Measurements from ENCODE around the gene RNF157.
"Not testable (repeated sequence)": the region's sequence is repeated elsewhere in the genome, so short reads cannot be mapped to it uniquely, and the experiment has no call there.

The RNF157 gene

GRCh38 chr17:76234354-76234679 is 6.0 kb downstream of the RNF157 start:
- TF ChIP-seq EZH2 (IDR thresholded peaks at IDR 0.05) (no peak), POLR2AphosphoS5 (IDR thresholded peaks at IDR 0.05; ENCODE audit: borderline replicate concordance, low read depth, low read length) (no peak), FOXP2 (optimal IDR thresholded peaks at IDR 0.05; ENCODE audit: control extremely low read depth, extremely low read length, insufficient read depth) (no peak)
- Histone ChIP-seq H3K4me3 (no peak overlapping the region), H3K36me3 (ENCODE audit: insufficient read depth, low read length) (no peaks in the 10 kb centered on the region), H3K9ac (ENCODE audit: insufficient read length) (no peak overlapping the region), H3K9me3 (ENCODE audit: low read depth, low read length) (no peaks in the 10 kb centered on the region), H3K27ac (no peak overlapping the region)
- no peak for DNase-seq (ENCODE audit: low read depth, low spot score)

GRCh38 chr17:76233588-76234353 is 6.5 kb downstream of the RNF157 start:
- H3K36me3 ChIP-seq (ENCODE audit: insufficient read depth, low read length) = no peaks in the 10 kb centered on the region
- no peak overlapping the region for H3K4me3 ChIP-seq
- H3K27ac ChIP-seq = no peak overlapping the region
- no peaks in the 10 kb centered on the region for H3K9me3 ChIP-seq (ENCODE audit: low read depth, low read length)
- no peak overlapping the region for H3K9ac ChIP-seq (ENCODE audit: insufficient read length)
- no peak for TF ChIP-seq EZH2 (IDR thresholded peaks at IDR 0.05)
- no peak for TF ChIP-seq FOXP2 (optimal IDR thresholded peaks at IDR 0.05; ENCODE audit: control extremely low read depth, extremely low read length, insufficient read depth)
- no peak for TF ChIP-seq POLR2AphosphoS5 (IDR thresholded peaks at IDR 0.05; ENCODE audit: borderline replicate concordance, low read depth, low read length)
- DNase-seq (ENCODE audit: low read depth, low spot score) = no peak

DNA sequence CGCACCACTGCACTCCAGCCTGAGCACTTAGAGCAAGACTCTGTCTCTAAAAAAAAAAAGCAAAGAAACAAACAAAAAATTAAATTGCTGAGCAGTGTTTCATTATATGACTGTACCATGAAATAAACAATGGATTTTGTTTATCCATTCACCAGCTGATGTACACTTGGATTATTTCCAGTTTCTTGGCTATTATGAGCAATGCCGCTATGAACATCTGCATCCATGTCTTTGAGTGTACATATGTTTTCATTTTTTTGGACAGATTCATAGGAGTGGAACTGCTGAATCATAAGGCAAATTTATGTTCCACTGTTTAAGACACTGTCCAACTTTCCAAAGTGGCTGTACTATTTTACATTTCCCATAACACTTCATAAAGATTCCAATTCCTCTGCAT is 8.0 kb downstream of the RNF157 start:
- Histone ChIP-seq H3K9ac (ENCODE audit: insufficient read length) (no peak overlapping the region), H3K36me3 (ENCODE audit: insufficient read depth, low read length) (no peaks in the 10 kb centered on the region), H3K9me3 (ENCODE audit: low read depth, low read length) (no peaks in the 10 kb centered on the region), H3K27ac (no peak overlapping the region), H3K4me3 (no peak overlapping the region)
- no peak for DNase-seq (ENCODE audit: low read depth, low spot score)
- TF ChIP-seq EZH2 (IDR thresholded peaks at IDR 0.05) (no peak), POLR2AphosphoS5 (IDR thresholded peaks at IDR 0.05; ENCODE audit: borderline replicate concordance, low read depth, low read length) (no peak), FOXP2 (optimal IDR thresholded peaks at IDR 0.05; ENCODE audit: control extremely low read depth, extremely low read length, insufficient read depth) (no peak)

- not testable (repeated sequence) for H3K9me3 ChIP-seq (ENCODE audit: low read depth, low read length); H3K9ac ChIP-seq (ENCODE audit: insufficient read length); H3K4me3 ChIP-seq; DNase-seq (ENCODE audit: low read depth, low spot score); H3K36me3 ChIP-seq (ENCODE audit: insufficient read depth, low read length); H3K27ac ChIP-seq
Observed at GRCh38 chr17:76226749-76227148, 13.5 kb downstream of the RNF157 start.

GRCh38 chr17:76225373-76226086 is 14.8 kb downstream of the RNF157 start:
- H3K36me3 ChIP-seq (ENCODE audit: insufficient read depth, low read length); H3K27ac ChIP-seq; H3K9ac ChIP-seq (ENCODE audit: insufficient read length); DNase-seq (ENCODE audit: low read depth, low spot score); H3K4me3 ChIP-seq; H3K9me3 ChIP-seq (ENCODE audit: low read depth, low read length): not testable (repeated sequence)

DNA sequence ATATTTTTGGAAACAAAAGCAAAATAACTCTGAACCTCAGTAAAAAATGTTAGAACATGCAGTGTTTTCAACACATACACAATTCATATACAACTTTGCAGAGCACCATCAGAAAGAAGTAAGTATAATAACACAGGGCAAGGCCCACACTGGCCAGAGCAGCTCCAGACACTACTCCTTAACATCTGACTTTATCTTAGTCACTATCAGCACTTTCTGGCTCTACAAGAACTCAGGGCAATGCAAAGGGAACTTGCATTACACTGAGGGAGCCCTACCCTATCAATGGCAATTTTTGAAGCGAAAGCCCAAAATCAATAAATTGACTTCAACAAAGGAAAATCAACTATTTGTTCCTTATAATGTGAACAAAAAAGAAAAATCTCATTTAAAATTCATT is 16.5 kb downstream of the RNF157 start:
- Histone ChIP-seq H3K27ac (no peak overlapping the region), H3K9me3 (ENCODE audit: low read depth, low read length) (no peaks in the 10 kb centered on the region), H3K36me3 (ENCODE audit: insufficient read depth, low read length) (no peaks in the 10 kb centered on the region), H3K9ac (ENCODE audit: insufficient read length) (no peak overlapping the region), H3K4me3 (no peak overlapping the region)
- no peak for DNase-seq (ENCODE audit: low read depth, low spot score)
- no peak for TF ChIP-seq FOXP2 (optimal IDR thresholded peaks at IDR 0.05; ENCODE audit: control extremely low read depth, extremely low read length, insufficient read depth)
- TF ChIP-seq POLR2AphosphoS5 (IDR thresholded peaks at IDR 0.05; ENCODE audit: borderline replicate concordance, low read depth, low read length) = no peak
- TF ChIP-seq EZH2 (IDR thresholded peaks at IDR 0.05) = no peak

- H3K36me3 ChIP-seq (ENCODE audit: insufficient read depth, low read length) = no peaks in the 10 kb centered on the region
- H3K27ac ChIP-seq = no peak overlapping the region
- no peak overlapping the region for H3K4me3 ChIP-seq
Observed at GRCh38 chr17:76219670-76220383, 20.5 kb downstream of the RNF157 start.

GRCh38 chr17:76217081-76217480 is 23.2 kb downstream of the RNF157 start:
- no peak overlapping the region for H3K27ac ChIP-seq
- DNase-seq (ENCODE audit: low read depth, low spot score) = no peak
- H3K9me3 ChIP-seq (ENCODE audit: low read depth, low read length) = no peaks in the 10 kb centered on the region
- no peaks in the 10 kb centered on the region for H3K36me3 ChIP-seq (ENCODE audit: insufficient read depth, low read length)
- TF ChIP-seq EZH2 (IDR thresholded peaks at IDR 0.05) = no peak
- TF ChIP-seq POLR2AphosphoS5 (IDR thresholded peaks at IDR 0.05; ENCODE audit: borderline replicate concordance, low read depth, low read length) = no peak
- no peak for TF ChIP-seq FOXP2 (optimal IDR thresholded peaks at IDR 0.05; ENCODE audit: control extremely low read depth, extremely low read length, insufficient read depth)
- no peak overlapping the region for H3K4me3 ChIP-seq
- H3K9ac ChIP-seq (ENCODE audit: insufficient read length) = no peak overlapping the region

More at GRCh38 chr17:76219670-76220383, 20.5 kb downstream of the RNF157 start:
- Histone ChIP-seq H3K9ac (ENCODE audit: insufficient read length) (no peak overlapping the region), H3K9me3 (ENCODE audit: low read depth, low read length) (no peaks in the 10 kb centered on the region)
- DNase-seq (ENCODE audit: low read depth, low spot score) = no peak
- no peak for TF ChIP-seq FOXP2 (optimal IDR thresholded peaks at IDR 0.05; ENCODE audit: control extremely low read depth, extremely low read length, insufficient read depth)
- TF ChIP-seq EZH2 (IDR thresholded peaks at IDR 0.05) = no peak
- no peak for TF ChIP-seq POLR2AphosphoS5 (IDR thresholded peaks at IDR 0.05; ENCODE audit: borderline replicate concordance, low read depth, low read length)
